Vagina (tissue), 2 donors: ENCODE results near the gene MFRP. TPM values are rescaled to one million over a fixed set of nuclear protein-coding genes. Genes with fewer than 3 reads are reported as not detected.

Source experiments
- DNase-seq, 2 donors: peaks; one replicate each; pipeline ENCODE4 v3.0.0-alpha.2; 2017; ENCODE audit errors: extremely low spot score in 2 of 2
- H3K27ac ChIP-seq: fragments of 200-600 bp; sonication (generic); one replicate; pipeline ENCODE4 v1.5.1; 2019
- H3K27me3 ChIP-seq: fragments of 200-600 bp; sonication (generic); one replicate; pipeline ENCODE4 v1.5.1; 2019
- H3K36me3 ChIP-seq, 2 donors: fragments of 200-600 bp; sonication (generic); one replicate each; pipeline ENCODE4 v1.5.1; 2017 to 2019
- H3K4me1 ChIP-seq: fragments of 200-600 bp; sonication (generic); one replicate; pipeline ENCODE4 v1.5.1; 2019
- H3K4me3 ChIP-seq, 2 donors: fragments of 200-600 bp; sonication (generic); 1 replicate in 1 of 2; 2 replicates in 1 of 2; pipeline ENCODE4 v1.5.1; 2016 to 2019
- H3K9me3 ChIP-seq: fragments of 200-600 bp; sonication (generic); one replicate; pipeline ENCODE4 v1.5.1; 2019
- POLR2A ChIP-seq, 2 donors: fragments of 450-650 bp; IDR thresholded peaks; one replicate each; pipeline ENCODE4 v1.6.1; 2017; ENCODE audit warnings: antibody characterized with exemption in 2 of 2, mild to moderate bottlenecking in 2 of 2, moderate library complexity in 2 of 2
- POLR2AphosphoS5 ChIP-seq, 2 donors: sonication (generic); formaldehyde crosslinking; IDR thresholded peaks; one replicate each; pipeline ENCODE4 v1.9.0; 2017; ENCODE audit warnings: antibody characterized with exemption in 2 of 2, mild to moderate bottlenecking in 2 of 2, low read depth in 1 of 2; ENCODE audit not compliant: insufficient read depth in 1 of 2
- intact Hi-C: fragments of 100-400 bp; cut with DNase I; formaldehyde crosslinking; loops from one replicate; pipeline ENCODE4 v1.15.1; 2023
- total RNA-seq: library from RNA; depleted of rRNA; stranded (reverse); fragments of >200 nt; gene quantifications from one replicate; pipeline ENCODE4 v1.2.3, GENCODE V29; 2016
- TF ChIP-seq, protein P1 (sequence below), 3 experiments: fragments of 450-650 bp in 2 of 3; fragments of 200-600 bp in 1 of 3; sonication (generic) in 1 of 3; IDR thresholded peaks; one replicate each; pipeline ENCODE4 v1.5.1; 2017 to 2019; ENCODE audit warnings: antibody characterized with exemption in 3 of 3, mild to moderate bottlenecking in 2 of 3, moderate library complexity in 2 of 3

MFRP gene
- total RNA-seq, 1 donor from 2014 or later: not detected

DNA sequence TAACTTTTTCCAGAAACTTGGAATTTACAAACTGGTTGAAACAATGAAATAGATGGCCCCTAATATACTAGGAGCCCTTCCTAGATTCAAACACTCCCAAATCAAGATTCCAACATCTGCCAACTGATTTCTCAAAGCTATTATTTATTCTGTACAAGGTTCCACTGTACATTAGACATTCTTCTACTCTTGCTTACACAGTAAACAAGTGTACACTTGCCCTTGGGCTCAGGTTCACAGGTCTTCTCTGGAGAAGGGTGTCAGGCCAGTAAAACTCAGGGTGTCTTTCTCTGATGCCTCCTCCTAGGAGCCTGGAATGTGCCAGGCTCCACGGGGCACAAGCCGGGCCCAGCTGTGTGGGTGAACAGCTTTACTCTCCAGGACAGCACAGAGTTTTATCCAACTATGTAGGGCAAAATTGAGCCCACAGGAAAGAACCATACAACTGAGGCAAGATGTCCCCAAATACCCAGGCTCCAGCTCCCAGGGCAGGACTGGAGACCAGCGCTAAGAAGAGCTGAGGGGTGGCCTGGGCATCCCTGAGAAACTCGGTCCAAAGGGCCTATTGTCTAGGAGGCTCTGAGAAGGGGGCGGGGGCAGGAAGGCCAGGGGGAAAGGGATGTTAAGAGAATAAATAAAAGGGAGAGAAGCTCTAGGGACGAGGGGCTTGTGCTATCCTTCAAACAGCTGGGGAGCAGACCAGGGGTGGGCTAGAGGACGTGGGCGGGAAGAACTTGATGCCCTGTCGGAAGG, 8.8 kb upstream of the MFRP start:
- DNase-seq: no peak
- no peaks in the 10 kb centered on the region for H3K9me3 ChIP-seq
- intact Hi-C loops: loop anchor here (5.0 kb wide), 1 partner anchor 117 kb away; no protein-coding TSS in a partner anchor
- TF ChIP-seq POLR2AphosphoS5 (IDR thresholded peaks at IDR 0.05; ENCODE audit: insufficient read depth in 1 of 2, low read depth in 1 of 2): no peak
- TF ChIP-seq, protein P1, sequence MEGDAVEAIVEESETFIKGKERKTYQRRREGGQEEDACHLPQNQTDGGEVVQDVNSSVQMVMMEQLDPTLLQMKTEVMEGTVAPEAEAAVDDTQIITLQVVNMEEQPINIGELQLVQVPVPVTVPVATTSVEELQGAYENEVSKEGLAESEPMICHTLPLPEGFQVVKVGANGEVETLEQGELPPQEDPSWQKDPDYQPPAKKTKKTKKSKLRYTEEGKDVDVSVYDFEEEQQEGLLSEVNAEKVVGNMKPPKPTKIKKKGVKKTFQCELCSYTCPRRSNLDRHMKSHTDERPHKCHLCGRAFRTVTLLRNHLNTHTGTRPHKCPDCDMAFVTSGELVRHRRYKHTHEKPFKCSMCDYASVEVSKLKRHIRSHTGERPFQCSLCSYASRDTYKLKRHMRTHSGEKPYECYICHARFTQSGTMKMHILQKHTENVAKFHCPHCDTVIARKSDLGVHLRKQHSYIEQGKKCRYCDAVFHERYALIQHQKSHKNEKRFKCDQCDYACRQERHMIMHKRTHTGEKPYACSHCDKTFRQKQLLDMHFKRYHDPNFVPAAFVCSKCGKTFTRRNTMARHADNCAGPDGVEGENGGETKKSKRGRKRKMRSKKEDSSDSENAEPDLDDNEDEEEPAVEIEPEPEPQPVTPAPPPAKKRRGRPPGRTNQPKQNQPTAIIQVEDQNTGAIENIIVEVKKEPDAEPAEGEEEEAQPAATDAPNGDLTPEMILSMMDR (IDR thresholded peaks at IDR 0.05): no peak
- no peak for TF ChIP-seq POLR2A (IDR thresholded peaks at IDR 0.05)
- H3K4me3 ChIP-seq: no peak overlapping the region
- H3K27me3 ChIP-seq: no peaks in the 10 kb centered on the region
- H3K36me3 ChIP-seq: no peaks in the 10 kb centered on the region
- H3K27ac ChIP-seq: no peak overlapping the region
- peaks cover 7% of the 10 kb centered on the region for H3K4me1 ChIP-seq

DNA sequence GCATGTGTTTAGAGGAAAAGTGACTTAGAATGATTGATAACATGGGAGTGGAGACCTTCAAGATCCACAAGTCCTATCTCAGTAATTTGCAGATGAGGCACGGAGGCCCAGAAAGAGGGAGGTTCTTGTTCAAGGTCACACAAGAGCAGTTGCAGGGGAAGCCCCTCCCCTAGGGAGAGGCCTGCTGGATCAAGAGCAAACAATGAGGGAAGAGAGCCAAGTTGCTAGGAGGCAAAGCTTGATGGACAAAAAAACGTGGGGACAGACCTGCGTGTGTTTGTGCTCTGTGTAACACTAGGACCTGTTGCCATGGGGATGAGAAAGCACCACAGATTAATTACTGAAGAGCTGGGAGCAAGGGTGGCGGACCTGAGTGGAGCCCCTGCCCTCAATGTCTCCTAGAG, 6.4 kb upstream of the MFRP start:
- Histone ChIP-seq H3K4me1 (peaks cover 7% of the 10 kb centered on the region), H3K27me3 (no peaks in the 10 kb centered on the region), H3K27ac (no peak overlapping the region), H3K36me3 (no peaks in the 10 kb centered on the region), H3K9me3 (no peaks in the 10 kb centered on the region), H3K4me3 (no peak overlapping the region)
- TF ChIP-seq POLR2A (IDR thresholded peaks at IDR 0.05) (no peak), POLR2AphosphoS5 (IDR thresholded peaks at IDR 0.05; ENCODE audit: insufficient read depth in 1 of 2, low read depth in 1 of 2) (no peak)
- TF ChIP-seq, protein P1 (IDR thresholded peaks at IDR 0.05): no peak
- intact Hi-C loops: no loop called here
- no peak for DNase-seq

DNA sequence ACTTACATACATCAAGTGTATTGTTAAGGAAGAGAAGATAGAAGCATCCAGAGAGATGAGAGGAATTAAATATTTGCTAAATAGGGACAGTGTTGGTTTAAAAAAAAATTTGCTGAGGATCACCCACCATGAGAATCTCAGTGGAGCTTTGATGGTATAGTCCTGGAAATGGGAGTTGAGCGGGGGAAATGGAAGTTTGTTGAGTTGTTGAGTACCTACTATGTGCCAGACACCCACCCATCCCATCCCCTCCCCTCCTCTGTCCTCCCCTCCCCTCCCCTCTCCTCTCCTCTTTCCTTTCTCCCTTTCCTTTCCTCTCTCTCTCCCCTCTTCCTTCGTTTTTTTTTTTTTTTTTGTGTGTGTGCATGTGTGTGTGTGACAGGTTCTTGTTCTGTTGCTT, 4.7 kb upstream of the MFRP start:
- Histone ChIP-seq H3K27me3 (no peaks in the 10 kb centered on the region), H3K36me3 (no peaks in the 10 kb centered on the region), H3K27ac (no peak overlapping the region), H3K4me1 (peaks cover 7% of the 10 kb centered on the region), H3K9me3 (no peaks in the 10 kb centered on the region), H3K4me3 (no peak overlapping the region)
- intact Hi-C loops: no loop called here
- TF ChIP-seq, protein P1 (IDR thresholded peaks at IDR 0.05): no peak
- no peak for TF ChIP-seq POLR2A (IDR thresholded peaks at IDR 0.05)
- DNase-seq: no peak

DNA sequence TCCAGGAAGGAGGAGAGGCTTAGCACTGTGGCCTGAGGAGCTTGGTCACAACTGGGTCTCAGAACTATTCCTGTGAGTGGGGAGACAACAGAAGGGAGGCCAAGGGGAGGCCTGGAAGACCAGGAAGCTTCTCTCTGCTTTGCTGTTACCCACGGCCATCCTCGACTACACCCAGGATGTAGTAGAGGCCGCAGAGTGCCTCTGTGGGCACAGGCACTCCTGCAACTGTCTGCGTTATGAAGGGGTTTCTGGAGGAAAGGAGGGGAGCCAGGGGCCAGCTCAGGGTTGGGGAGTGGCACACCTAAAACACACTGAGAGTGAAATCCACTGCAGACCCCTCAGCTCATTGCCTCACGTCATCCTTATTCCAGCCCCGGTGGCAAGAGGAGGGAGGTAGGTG, 3.8 kb upstream of the MFRP start:
- Histone ChIP-seq H3K9me3 (no peaks in the 10 kb centered on the region), H3K27ac (no peak overlapping the region), H3K4me3 (no peak overlapping the region), H3K4me1 (peaks cover 7% of the 10 kb centered on the region), H3K27me3 (no peaks in the 10 kb centered on the region), H3K36me3 (no peaks in the 10 kb centered on the region)
- TF ChIP-seq POLR2AphosphoS5 (IDR thresholded peaks at IDR 0.05; ENCODE audit: insufficient read depth in 1 of 2, low read depth in 1 of 2): no peak
- TF ChIP-seq, protein P1 (IDR thresholded peaks at IDR 0.05): no peak
- no peak for TF ChIP-seq POLR2A (IDR thresholded peaks at IDR 0.05)
- no peak for DNase-seq
- intact Hi-C loops: no loop called here

DNA sequence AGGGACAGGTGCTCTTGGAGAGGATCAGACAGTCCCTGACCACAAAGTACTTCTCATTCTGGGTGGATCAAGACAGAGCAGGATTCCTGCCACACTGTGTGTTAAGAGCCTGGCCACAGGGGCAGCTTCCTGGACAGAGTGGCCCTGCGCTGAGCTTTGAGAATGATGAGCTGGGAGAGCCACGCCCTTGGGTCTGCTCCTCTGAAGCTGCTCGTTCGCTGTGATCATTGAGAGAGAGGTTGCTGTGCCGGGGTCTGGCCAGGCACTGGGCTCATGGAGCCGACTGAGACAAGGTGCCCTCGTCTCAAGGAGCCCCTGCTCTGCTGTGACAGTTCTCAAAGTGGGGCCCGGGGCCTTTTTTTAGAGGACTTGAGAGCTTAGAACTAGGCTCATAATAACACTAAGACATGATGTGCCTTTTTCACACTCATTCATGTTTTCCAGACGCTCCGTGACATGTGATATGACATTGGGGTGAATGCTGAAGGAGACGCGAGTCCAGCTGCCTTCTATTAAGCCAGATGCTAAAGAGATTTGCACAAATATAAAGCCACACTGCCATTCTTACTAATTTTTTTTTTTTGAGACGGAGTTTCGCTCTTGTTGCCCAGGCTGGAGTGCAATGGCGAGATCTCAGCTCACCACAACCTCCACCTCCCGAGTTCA, 1.6 kb upstream of the MFRP start:
- DNase-seq: no peak
- H3K27ac ChIP-seq: no peak overlapping the region
- H3K27me3 ChIP-seq: no peaks in the 10 kb centered on the region
- H3K4me1 ChIP-seq: peaks cover 3% of the 10 kb centered on the region
- H3K36me3 ChIP-seq: no peaks in the 10 kb centered on the region
- no peaks in the 10 kb centered on the region for H3K9me3 ChIP-seq
- TF ChIP-seq, protein P1 (IDR thresholded peaks at IDR 0.05): no peak
- TF ChIP-seq POLR2AphosphoS5 (IDR thresholded peaks at IDR 0.05; ENCODE audit: insufficient read depth in 1 of 2, low read depth in 1 of 2) (no peak), POLR2A (IDR thresholded peaks at IDR 0.05) (no peak)
- intact Hi-C loops: no loop called here
- no peak overlapping the region for H3K4me3 ChIP-seq
